ENCODE measurements around the gene ANKRD34A.
A peak's percentile ranks its signal among the peaks of the same experiment; 100 is the strongest.

ANKRD34A gene

DNA sequence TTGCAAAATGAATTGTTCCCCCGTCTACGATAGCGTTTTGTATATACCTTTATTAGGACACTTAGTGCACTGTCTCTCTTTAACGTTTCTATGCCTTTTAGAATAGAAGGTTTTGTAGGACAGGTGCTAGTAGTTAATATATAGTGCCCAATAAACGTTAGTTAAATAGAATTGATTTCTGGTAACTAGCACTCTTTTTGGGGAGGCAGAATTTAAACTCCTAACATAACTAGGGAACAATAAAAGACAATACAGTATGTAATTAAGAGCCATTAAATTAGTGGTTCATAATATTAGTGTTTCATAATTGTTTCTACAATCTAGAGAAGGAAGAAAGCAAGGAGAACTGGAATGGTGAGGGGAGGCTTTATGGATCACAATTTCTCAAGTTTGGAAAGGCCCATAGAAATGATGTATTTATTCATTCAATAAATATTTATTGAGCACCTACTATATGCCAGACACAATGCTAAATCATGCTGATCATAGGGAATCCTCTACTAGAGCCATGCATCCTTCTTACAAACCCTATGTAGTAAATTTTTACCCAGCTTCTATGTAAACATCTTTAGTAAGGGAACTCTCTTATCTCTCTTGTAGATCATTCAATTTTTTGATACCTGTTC, 857 bp upstream of the ANKRD34A start (continued):
- TF ChIP-seq, protein P1, sequence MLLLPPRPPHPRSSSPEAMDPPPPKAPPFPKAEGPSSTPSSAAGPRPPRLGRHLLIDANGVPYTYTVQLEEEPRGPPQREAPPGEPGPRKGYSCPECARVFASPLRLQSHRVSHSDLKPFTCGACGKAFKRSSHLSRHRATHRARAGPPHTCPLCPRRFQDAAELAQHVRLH (tag by site-specific recombination; IDR thresholded peaks at IDR 0.05) = no peak

DNA sequence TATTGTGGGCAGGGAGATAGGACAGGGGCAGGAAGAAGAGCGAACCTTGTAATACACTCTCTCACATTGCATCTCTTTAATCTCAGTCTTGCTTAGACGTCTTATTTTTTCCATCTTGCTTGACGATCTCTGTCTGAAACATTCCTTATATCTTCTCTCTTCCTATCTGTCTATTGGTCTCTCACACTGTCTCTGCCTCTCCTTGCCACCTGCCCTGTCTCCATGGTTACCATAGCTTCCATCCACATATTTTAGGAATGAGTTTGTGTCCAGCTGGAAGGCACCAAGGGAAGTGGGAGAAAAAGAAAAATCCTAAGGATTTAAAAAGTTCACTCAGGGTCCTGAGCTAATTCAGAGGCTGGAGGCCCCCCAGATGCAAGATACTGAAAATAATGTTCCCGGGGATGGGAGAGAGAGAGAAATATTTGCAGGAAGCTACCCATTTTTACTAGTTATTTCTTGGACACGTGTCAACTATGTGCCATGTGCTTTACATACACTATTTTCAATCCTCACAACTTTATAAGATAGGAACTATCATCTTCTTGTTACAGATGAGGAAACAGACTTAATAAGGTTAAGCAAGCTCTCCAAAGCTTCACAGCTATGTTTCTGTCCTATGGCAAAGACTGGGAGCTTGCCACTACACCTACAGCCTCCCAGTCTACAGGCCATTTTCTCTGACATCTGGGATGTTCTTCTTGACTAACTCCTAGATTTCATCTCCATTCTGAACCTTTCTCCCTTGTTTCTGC, 933 bp downstream of the ANKRD34A start:
- Histone ChIP-seq H3K36me3 (ENCODE audit: control insufficient read depth in 2 of 2, insufficient read depth in 1 of 2, low read length in 2 of 2) (no peaks in the 10 kb centered on the region), H3K27ac (ENCODE audit: extremely low read depth, low read depth, low read length) (peak overlapping the region; percentile 11; the same call in 1 of the 2 replicates), H3K4me1 (ENCODE audit: control insufficient read depth, insufficient read depth, low read length) (peaks cover 11% of the 10 kb centered on the region), H3K9me3 (ENCODE audit: control insufficient read depth, insufficient read depth, low read depth, low read length) (no peaks in the 10 kb centered on the region), H3K4me3 (ENCODE audit: low read depth, low read length) (no peak overlapping the region; the same call in 1 of the 2 replicates)
- TF ChIP-seq ZNF341 (tag by site-specific recombination; IDR thresholded peaks at IDR 0.05; ENCODE audit: low read depth) (peak; percentile 47; the same call in 1 of the 2 replicates), ZNF585B (tag by site-specific recombination; IDR thresholded peaks at IDR 0.05) (no peak), ZNF366 (tag by site-specific recombination; conservative IDR thresholded peaks at IDR 0.05) (peak; percentile 51), PRDM1 (tag by site-specific recombination; IDR thresholded peaks at IDR 0.05) (peak; percentile 52; the same call in 1 of the 2 replicates)
- TF ChIP-seq, protein P2, sequence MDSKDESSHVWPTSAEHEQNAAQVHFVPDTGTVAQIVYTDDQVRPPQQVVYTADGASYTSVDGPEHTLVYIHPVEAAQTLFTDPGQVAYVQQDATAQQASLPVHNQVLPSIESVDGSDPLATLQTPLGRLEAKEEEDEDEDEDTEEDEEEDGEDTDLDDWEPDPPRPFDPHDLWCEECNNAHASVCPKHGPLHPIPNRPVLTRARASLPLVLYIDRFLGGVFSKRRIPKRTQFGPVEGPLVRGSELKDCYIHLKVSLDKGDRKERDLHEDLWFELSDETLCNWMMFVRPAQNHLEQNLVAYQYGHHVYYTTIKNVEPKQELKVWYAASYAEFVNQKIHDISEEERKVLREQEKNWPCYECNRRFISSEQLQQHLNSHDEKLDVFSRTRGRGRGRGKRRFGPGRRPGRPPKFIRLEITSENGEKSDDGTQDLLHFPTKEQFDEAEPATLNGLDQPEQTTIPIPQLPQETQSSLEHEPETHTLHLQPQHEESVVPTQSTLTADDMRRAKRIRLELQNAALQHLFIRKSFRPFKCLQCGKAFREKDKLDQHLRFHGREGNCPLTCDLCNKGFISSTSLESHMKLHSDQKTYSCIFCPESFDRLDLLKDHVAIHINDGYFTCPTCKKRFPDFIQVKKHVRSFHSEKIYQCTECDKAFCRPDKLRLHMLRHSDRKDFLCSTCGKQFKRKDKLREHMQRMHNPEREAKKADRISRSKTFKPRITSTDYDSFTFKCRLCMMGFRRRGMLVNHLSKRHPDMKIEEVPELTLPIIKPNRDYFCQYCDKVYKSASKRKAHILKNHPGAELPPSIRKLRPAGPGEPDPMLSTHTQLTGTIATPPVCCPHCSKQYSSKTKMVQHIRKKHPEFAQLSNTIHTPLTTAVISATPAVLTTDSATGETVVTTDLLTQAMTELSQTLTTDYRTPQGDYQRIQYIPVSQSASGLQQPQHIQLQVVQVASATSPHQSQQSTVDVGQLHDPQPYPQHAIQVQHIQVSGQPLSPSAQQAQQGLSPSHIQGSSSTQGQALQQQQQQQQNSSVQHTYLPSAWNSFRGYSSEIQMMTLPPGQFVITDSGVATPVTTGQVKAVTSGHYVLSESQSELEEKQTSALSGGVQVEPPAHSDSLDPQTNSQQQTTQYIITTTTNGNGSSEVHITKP (tag by site-specific recombination; IDR thresholded peaks at IDR 0.05) = 0 out of 2 replicates have a peak, but pooled peaks have one; percentile 8
- ChIA-PET POLR2A (interaction anchor here (1.2 to 4.1 kb wide), 10 partner anchors 16 to 104 kb away, joined by 3 to 39 read pairs (median 8); partner anchors contain the start of genes ANKRD35, PEX11B, PIAS3 and RBM8A), CTCF (interaction anchor here (0.6 to 5.0 kb wide), 6 partner anchors 9 to 117 kb away, joined by 3 to 43 read pairs (median 6); no protein-coding TSS in a partner anchor)

DNA sequence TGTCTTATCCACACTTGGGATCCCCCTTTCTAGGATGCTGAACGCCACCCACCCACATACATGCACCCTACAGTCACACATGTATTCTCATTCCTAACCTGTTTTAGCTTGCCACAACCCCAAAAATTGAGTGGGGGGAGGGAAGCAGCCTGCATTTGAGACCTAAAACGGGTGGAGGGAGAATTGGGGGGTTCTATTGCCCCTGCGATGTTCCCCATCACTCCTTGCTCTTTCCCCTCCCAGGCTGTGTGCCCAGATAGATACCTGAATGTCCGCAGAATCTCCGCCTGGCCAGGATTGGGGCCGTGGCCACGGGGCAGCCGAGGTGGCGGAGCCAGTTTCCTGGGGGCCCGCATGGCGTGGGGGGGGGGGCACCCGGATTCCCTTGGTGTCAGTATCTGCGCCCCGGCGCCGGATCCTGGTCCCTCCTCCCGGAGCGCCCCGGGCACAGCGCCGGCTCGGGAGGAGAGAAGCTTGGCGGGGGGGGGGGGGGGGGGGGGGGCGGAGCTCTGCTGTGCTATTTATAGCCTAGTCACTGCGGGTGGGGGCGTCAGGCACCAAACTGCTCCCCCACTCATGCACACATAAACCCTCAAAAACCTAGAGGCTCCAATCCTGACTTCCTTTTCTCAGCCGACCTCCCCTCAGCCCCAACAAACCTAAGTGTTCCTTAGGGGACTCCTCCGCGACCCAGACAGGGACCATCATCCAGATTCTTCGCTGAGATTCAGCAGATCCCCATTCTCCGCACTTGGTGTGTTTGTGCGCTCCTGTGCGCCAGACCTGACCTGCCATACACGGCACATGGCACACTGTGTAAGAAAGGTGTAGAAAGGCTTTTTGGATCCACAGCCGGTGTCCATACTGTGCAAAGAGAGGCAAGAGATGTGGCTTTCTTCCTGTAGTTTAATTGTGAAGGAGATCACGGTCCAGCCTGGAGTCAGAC, 1.9 kb downstream of the ANKRD34A start:
- H3K27ac ChIP-seq (ENCODE audit: extremely low read depth, low read depth, low read length) = no peak overlapping the region; the same call in 1 of the 2 replicates
- POLR2A ChIA-PET = interaction anchor here (0.6 to 4.1 kb wide), 6 partner anchors 17 to 103 kb away, joined by 3 to 39 read pairs (median 19); partner anchors contain the start of genes PEX11B, PIAS3 and RBM8A
- peaks cover 12% of the 10 kb centered on the region for H3K4me1 ChIP-seq (ENCODE audit: control insufficient read depth, insufficient read depth, low read length)
- TF ChIP-seq MZF1 (tag by site-specific recombination; IDR thresholded peaks at IDR 0.05; ENCODE audit: borderline replicate concordance) (peak; percentile 55; the same call in 1 of the 2 replicates), SCRT2 (tag by site-specific recombination; IDR thresholded peaks at IDR 0.05) (no peak), ZNF132 (tag by site-specific recombination; IDR thresholded peaks at IDR 0.05; ENCODE audit: borderline replicate concordance) (no peak), ZNF133 (tag by site-specific recombination; IDR thresholded peaks at IDR 0.05) (no peak), ZNF600 (tag by site-specific recombination; IDR thresholded peaks at IDR 0.05) (peak; percentile 80), ZNF391 (tag by site-specific recombination; IDR thresholded peaks at IDR 0.05; ENCODE audit: borderline replicate concordance, low read depth) (no peak), ZBTB7A (tag by site-specific recombination; IDR thresholded peaks at IDR 0.05; ENCODE audit: low read depth) (no peak), ZNF2 (tag by site-specific recombination; IDR thresholded peaks at IDR 0.05) (peak; percentile 55; the same call in 1 of the 2 replicates), ZNF10 (tag by site-specific recombination; IDR thresholded peaks at IDR 0.05) (no peak)
- TF ChIP-seq, protein P2 (tag by site-specific recombination; IDR thresholded peaks at IDR 0.05) = 0 out of 2 replicates have a peak, but pooled peaks have one; percentile 9
- TF ChIP-seq, protein P3, sequence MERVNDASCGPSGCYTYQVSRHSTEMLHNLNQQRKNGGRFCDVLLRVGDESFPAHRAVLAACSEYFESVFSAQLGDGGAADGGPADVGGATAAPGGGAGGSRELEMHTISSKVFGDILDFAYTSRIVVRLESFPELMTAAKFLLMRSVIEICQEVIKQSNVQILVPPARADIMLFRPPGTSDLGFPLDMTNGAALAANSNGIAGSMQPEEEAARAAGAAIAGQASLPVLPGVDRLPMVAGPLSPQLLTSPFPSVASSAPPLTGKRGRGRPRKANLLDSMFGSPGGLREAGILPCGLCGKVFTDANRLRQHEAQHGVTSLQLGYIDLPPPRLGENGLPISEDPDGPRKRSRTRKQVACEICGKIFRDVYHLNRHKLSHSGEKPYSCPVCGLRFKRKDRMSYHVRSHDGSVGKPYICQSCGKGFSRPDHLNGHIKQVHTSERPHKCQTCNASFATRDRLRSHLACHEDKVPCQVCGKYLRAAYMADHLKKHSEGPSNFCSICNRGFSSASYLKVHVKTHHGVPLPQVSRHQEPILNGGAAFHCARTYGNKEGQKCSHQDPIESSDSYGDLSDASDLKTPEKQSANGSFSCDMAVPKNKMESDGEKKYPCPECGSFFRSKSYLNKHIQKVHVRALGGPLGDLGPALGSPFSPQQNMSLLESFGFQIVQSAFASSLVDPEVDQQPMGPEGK (tag by site-specific recombination; IDR thresholded peaks at IDR 0.05) = peak; percentile 54

More for the DNA sequence above, 1.9 kb downstream of the ANKRD34A start:
- CTCF ChIA-PET = interaction anchor here (0.5 to 2.1 kb wide), 6 partner anchors 17 to 70 kb away, joined by 3 to 6 read pairs (median 3); partner anchors contain the start of gene ITGA10
- Histone ChIP-seq H3K4me3 (ENCODE audit: low read depth, low read length) (peak overlapping the region; percentile 28), H3K9me3 (ENCODE audit: control insufficient read depth, insufficient read depth, low read depth, low read length) (no peaks in the 10 kb centered on the region), H3K36me3 (ENCODE audit: control insufficient read depth in 2 of 2, insufficient read depth in 1 of 2, low read length in 2 of 2) (no peaks in the 10 kb centered on the region)
